GM18873 (cell line): ENCODE measurements around the gene CHRM1.
"Not testable (repeated sequence)": the region's sequence is repeated elsewhere in the genome, so short reads cannot be mapped to it uniquely, and the experiment has no call there.

Experiments used
- ATAC-seq: cut with Tn5 transposase; IDR thresholded peaks from one replicate; pipeline ENCODE4 v1.9.1; 2021; ENCODE audit warnings: mild to moderate bottlenecking, moderate library complexity, moderate number of reproducible peaks; ENCODE audit not compliant: unreplicated experiment, low FRiP score

Gene CHRM1, protein sequence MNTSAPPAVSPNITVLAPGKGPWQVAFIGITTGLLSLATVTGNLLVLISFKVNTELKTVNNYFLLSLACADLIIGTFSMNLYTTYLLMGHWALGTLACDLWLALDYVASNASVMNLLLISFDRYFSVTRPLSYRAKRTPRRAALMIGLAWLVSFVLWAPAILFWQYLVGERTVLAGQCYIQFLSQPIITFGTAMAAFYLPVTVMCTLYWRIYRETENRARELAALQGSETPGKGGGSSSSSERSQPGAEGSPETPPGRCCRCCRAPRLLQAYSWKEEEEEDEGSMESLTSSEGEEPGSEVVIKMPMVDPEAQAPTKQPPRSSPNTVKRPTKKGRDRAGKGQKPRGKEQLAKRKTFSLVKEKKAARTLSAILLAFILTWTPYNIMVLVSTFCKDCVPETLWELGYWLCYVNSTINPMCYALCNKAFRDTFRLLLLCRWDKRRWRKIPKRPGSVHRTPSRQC

DNA sequence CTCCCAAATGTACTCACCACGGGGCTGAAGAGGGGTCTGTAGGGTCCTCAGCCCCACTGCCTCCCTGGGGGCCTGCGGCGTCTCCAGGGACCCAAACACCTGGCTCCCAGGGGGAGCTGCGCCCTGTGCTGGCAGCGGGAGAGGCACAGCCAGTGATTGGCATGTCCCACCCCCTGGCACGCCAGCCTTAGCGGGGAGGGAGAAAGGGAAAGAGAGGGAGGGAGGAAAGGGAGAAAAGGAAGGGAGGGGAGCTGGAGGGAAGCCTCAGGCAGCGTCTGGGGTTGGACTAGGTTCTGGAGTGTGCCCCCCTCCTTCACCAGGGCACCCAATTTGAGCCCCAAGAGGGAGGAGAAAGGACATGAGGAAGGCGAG, at the start of gene CHRM1:
CHRM1 (minus strand) TSS at position 163 of the 372 bp plus-strand sequence. CDS start 10,263 bp downstream, outside the sequence.
- ATAC-seq: no peak

DNA sequence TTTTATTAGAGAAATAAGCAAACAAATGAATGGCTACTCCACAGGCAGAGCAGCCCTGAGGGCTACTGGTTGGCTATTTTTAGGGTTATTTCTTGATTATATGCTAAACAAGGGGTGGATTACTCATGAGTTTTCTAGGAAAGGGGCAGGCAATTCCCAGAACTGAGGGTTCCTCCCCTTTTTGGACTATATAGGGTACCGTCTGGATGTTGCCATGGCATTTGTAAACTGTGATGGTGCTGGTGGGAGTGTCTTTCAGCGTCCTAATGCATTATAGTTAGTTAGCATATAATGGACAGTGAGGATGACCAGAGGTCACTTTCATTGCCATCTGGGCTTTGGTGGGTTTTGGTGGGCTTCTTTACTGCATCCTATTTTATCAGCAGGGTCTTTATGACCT, 44.4 kb upstream of the CHRM1 start:
- no peak for ATAC-seq

DNA sequence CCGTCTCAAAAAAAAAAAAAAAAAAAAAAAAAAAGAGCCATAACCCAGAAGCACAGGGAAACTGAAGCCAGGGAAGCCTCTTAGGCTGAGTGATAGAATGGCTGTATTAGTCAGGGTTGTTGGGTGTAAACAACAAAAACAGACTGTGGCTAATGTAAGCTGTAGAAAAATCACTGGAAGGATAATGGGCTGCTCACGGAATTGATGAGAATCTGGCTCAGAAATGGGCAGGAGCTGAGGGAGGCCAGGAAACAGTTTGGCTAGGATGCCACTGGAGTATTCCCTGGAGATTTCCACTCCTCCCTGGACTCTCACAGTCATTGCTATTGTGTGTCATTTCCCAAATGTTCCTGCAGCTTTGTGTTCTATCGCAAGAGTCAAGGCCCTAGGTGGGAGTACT, 41.2 kb upstream of the CHRM1 start:
- no peak for ATAC-seq

DNA sequence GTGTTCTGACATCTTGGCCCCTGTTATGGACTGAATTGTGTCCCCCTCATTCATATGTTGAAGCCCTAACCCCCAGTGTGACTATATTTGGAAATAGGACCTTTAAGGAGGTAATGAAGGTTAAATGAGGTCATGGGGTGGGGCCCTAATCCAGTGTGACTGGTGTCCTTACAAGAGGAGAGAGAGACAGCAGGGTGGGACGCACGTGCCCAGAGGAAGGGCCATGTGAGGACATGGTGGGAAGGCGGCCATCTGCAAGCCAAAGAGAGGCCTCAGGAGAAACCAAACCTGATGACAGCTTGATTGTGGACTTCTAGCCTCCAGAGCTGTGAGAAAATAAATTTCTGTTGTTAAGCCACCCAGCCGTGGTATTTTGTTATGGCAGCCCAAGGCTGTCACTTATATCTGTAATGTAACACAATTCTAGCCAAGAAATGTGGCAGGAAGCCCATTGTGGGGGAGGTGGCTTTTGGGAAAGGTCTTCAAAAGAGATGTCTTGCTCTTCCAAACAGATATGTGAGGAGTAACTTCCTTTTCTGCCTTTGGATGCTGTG, 39.9 kb upstream of the CHRM1 start:
- no peak for ATAC-seq

DNA sequence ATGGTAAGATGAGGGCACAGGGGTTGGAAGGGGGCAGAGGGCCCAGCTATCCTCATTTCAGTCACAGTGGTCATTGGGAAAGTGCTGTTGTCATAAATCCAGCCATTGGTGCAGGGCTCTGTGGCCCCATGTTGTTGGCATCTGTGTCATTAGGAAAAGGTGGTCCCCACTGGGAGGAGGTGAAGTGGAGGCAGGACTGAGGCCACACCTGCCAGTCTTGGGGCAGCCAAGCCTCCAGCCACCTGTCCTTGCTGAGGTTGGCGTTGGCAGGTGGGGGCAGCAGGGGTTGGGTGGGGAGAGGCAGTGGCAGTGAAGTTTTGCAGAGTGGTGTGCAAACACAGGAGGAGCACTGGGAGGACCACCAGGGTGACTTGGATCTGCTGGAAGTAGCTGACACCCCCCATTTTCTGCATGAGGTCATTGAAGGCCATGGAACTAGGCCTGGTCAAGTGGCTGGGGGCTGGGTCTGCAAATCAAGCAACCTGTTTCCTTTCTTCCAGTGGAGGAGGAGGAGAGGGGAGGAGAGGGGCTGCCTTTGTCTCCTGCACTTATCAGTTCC, 38.3 kb upstream of the CHRM1 start:
- ATAC-seq: no peak

DNA sequence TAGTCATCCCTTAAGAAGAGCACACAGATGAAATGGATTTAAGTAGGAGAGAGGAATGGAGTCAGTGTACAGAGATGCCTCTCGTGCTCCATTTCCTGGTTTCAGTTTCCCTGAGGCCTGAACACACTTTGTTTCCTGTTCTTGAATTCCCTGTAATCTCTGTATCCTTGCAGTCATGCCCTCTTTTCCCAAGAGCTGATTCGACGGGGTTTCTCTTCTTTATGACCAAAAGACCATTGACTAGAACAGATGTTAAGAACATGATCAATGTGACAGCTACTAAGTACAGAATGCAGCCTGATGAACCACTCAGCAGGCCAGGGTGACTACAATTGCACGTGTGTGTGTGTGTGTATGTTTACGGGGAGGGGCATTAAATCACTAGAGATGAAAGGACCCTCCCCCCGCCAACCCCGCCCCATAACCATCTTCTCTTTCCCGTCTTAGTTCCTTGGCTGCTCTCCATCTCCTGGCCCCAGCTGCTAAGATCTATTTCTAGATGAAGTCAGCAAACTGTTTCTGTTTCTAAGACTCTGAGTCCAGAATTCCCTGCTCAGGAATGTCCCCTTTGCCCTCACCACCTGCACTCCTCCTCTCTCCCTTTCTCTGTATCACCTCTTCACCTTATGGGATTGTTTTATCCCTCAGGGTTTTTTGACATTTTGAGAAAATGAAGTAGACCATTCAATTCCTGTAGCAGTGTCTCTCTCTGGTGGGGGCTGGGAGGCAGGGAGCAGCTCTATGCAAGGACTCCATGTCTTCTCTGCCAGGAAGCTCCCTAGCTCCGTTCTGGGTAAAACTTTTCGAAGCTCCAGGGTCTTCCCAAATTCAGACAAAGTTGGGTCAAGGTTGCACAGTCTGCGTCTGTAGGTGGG, 37.6 kb upstream of the CHRM1 start:
- ATAC-seq: no peak

DNA sequence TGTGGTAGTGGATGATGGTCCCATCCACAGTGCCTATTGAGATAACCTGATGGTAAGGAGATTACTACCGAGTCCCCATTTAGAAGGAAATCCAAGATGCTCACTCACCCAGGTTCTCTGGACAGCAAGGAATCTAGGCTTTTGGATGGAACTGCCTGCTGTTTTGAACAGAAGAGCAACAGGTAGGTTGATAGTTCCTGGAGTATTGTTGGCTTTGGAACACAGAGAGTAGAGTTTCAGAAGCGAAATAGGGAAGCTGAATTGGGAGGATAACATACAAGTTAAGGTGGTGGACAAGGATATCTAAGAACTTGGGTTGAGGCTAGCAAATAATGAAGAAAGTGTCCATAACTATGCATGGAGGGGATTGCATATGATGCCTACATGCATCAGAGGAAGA, 36.0 kb upstream of the CHRM1 start:
- no peak for ATAC-seq

DNA sequence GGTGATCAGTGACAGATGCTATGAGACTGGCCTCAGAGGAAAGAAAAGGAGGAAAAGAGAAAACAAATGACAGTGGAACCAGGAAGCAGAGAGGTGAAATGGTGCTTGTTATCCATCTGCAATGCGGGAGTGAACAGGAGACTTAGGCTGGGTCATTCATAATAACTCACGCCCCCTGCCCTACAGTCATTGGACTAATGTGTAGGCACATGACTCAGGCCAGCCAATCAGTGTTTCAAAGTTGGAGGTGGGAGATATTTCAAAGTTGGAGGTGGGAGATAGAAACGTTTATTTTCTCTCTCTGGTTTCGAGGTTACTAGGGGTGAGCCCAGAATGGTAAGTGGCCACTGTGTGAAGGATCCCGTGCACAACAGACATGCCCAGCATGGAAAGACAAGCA, 33.3 kb upstream of the CHRM1 start:
- no peak for ATAC-seq

DNA sequence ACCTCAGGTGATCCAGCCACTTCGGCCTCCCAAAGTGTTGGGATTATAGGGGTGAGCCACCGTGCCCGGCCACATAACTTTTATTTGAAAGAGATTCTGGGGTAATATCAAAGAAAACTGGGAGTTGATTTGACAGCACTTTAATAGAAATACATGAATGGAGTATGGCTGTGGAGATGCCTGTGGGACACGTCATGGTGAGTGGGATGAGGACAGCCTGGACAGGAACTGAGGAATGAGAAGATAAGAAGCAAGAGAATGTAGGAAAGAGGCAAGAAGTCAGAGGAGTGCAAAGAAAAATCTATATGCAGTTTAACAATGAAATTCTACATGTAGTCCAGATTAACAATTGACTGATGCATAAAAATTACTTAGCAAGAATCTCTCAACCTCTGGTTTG, 32.6 kb upstream of the CHRM1 start:
- no peak for ATAC-seq

DNA sequence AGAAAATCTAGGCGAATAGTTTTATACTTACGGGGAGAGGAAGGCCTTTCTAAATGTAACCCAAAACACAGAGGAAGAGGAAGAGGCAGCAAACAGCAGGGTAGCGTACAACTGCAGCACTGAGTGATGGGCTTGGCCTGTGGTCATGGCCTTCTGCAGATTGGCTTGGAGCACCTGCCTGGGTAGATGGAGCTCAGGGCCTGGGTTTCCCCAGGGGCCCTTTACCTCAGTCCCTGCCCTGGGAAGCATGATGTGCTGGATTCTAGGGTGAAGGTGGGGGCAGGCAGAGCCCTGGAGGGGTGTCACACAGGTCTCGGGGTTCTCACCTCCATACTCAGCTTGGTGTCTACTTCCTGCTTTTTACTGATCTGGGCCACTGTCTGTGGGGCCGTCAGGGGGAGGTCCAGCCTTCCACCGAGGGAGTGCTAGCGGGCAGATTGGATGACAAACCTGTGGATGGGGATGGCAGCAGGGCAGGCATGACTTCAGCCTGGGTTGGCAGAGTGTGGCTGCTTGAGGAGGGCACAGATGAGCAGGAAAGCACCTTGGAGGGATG, 27.7 kb upstream of the CHRM1 start:
- no peak for ATAC-seq

DNA sequence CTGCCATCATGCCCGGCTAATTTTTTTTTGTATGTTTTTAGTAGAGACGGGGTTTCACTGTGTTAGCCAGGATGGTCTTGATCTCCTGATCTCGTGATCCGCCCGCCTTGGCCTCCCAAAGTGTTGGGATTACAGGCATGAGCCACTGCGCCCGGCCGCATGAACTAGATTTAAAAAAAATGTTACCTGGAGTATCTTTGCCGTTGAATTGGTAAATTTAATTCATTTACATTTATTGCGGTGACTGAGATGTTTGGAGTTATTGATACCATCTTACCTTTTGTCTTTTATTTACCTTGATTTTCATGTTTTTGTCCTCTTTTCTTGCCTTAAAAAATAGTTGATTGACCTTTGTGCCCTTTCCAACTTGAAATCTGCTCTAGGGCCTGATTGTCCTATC, 24.4 kb upstream of the CHRM1 start:
- not testable (repeated sequence) for ATAC-seq

DNA sequence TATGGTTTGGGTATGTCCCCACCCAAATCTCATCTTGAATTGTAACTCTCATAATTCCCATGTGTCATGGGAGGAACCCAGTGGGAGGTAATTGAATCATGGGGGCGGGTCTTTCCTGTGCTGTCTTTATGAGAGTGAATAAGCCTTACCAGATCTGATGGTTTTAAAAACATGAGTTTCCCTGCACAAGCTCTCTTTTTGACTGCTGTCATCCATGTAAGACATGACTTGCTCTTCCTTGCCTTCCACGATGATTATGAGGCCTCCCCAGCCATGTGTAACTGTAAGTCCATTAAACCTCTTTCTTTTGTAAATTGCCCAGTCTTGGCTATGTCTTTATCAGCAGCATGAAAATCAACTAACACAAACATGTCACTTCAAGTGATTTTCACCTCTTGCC, 16.4 kb upstream of the CHRM1 start:
- not testable (repeated sequence) for ATAC-seq

DNA sequence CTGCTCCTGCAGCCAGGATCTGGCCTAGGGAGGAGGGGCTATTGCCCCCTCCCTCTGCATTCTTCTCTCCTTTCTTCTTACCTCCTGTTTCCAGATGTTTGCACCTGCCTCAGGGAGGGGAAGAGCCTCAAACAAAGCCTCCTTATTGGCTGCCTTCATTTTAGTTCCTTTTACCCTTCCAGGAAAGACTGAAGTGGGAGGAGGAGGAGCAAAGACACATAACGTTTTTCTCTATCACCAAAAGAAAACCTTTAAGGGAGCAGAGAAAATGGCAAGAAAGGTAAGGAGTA, 13.3 kb upstream of the CHRM1 start:
- ATAC-seq: no peak

DNA sequence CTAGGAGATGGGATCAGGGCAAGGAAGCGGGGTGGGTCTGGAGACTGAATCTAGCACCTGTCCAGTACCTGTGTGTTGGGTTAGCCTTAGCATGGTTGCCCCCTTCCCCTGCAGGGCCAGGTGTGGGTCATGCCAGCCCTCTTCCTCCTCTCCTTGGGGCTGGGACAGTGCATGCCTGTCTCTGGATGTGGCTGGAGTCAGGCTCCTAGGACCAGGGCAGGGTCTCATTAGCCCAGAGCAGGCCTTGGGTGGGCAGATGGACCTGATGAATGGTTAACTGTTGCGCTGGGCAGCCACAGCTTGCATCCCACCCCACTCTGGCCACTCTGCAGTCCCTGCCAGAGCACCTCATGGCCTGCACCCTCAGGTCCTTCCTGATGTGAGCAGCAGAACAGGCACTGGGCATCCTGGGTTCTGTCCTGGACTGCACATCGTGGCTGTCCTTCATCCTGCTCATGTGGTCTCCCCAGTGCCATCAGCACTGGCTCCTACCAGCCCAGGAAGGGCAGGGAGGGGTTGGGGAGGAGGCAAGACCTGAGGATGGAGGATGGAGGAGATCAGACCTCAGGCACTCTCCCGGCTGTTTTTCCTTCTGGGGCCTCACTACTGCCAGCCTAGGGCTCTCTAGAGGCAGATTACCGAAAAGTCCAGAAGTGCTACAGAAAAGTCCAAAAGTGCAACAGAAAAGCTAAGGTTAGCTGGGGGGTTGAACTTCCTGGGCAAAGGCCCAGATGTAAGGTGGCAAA, 12.8 kb upstream of the CHRM1 start:
- no peak for ATAC-seq

DNA sequence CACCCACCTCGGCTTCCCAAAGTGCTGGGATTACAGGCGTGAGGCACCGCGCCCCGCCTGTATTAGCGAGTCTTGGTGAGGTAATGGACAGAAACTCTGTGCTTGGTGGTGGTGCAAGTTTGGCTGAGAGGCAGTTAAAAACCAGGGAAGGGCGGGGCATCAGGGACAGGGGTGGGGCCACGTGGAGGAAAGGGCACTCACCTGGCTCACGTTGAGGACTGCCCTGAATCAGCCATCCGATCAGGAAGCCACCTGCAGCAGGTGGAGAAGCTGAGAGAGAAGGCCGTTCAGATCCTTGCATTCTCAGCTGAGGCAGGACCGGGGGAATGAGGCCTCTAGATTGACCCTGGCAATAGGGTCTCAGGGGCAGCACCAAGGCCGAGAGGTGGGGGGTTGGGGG, 12.1 kb upstream of the CHRM1 start:
- ATAC-seq: no peak

DNA sequence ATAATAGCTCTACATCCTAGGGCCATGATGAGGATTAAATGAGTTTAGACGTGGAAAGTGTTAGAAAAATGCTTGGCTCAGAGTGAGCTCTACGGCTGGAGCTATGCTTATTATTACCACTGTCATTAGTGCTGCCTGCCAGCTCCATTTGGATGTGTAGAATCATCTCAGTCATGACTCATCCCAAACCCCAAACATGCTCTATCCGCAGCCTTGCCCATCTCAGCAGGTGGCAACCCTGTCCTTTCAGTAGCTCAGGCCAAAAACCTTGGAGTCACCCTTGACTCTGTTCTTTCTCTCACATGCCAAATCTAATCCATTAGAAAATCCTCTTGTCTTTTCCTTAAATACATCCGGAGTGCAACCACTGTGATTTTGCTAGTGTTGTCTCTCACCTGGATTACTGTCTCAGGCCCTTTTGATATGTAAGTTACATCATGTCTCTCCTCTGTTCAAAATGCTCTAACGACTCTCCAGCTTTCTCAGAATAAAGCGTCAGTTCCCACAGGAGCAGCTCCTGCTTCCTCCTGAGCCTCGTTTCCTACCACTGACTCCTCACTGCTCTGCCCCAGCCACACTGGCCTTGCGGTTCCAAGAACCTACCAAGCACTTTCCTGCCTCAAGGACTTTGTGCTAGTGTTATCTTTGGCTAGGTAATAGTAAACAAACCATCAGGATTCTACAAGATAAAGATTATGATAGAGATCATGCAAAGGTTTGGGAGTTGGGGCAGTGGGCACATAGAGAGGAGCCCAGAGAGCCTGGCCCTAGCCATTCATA, 10.5 kb upstream of the CHRM1 start:
- no peak for ATAC-seq

DNA sequence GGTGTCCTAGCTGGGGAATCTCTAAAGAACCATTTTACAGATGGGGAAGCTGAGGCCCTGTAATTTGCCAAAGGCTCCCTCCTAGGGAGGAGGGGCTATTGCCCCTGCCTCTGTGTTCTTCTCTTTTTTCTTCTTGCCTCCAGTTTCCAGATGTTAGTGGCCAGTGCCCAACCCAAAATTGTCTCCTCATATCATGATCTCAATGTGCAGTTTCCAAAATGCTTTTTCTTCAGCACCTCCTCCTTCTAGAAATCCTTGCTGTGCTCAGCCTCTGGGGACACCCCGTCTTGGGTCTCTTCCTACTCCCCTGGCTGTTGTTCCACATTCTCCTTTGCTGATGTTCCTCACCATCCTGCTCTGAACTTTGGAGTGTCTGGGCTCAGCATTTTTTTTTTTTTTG, 9.5 kb upstream of the CHRM1 start:
- no peak for ATAC-seq

DNA sequence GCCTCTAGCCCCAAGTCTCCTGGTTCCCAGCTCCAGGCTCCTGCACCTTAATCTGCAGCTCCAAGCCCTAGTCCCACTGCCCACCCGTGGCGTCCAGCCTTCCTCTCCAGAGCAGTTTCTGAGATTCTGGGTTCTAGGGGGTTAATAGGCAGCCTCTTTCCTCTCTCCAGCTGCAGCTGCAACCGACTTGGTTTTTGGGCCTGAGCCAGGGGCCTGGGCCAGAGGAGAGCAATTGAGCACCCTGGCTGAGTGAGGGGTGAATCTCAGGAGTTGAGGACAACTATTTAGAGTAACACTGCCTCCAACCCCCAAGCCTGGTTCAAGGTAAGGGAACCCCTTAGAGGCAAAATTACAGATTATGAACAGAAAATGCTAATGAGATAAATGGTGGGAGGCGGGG, 9.0 kb upstream of the CHRM1 start:
- no peak for ATAC-seq

DNA sequence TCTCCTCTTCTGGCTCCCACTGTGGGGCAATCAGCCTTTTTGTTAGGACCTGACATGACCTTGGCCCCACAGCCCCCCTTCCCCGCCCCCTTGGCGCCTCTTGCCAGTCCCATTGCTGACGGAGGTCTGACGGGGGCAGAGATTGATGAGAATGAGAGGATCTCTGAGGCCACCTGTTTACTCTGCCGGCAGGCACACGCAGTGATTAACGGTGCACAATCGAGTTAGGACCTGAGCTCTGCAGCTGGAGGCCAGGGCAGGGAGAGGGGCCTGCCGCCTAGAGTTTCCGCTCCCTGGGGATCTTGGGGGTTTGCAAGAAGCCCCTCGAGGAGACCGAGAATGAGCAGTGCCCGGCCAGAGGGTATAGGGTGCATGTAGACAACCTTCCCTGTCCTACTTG, 6.8 kb upstream of the CHRM1 start:
- ATAC-seq: no peak
